Coronary artery (tissue), 2 donors: Measurements from ENCODE around the gene ANKZF1.

ENCODE experiments used
- DNase-seq: peaks from one replicate; pipeline ENCODE4 v3.0.0-alpha.2; 2017; ENCODE audit warnings: low spot score
- H3K27ac ChIP-seq, 2 donors: fragments of 200-600 bp; sonication (generic); one replicate each; pipeline ENCODE4 v1.5.1; 2016 to 2019
- H3K4me3 ChIP-seq: fragments of 200-600 bp; sonication (generic); 2 replicates; pipeline ENCODE4 v1.5.1; 2016; ENCODE audit warnings: mild to moderate bottlenecking, moderate library complexity
- CTCF ChIP-seq: fragments of 200-600 bp; sonication (generic); IDR thresholded peaks from one replicate; pipeline ENCODE4 v1.5.1; 2019; ENCODE audit warnings: antibody characterized with exemption

ANKZF1 gene

GRCh38 chr2:219279916-219280516, 50.4 kb downstream of the ANKZF1 start:
- Histone ChIP-seq H3K4me3 (peak overlapping the region; percentile 93), H3K27ac (peak overlapping the region; percentile 99)
- DNase-seq, result no peak
- TF ChIP-seq CTCF, result no peak

GRCh38 chr2:219280651-219281050, 51.0 kb downstream of the ANKZF1 start:
- TF ChIP-seq CTCF, result no peak
- Histone ChIP-seq H3K27ac (peak overlapping the region; percentile 99), H3K4me3 (peak overlapping the region; percentile 93)
- no peak for DNase-seq

- no peak for TF ChIP-seq CTCF
- DNase-seq, result no peak
- Histone ChIP-seq H3K4me3 (no peak overlapping the region), H3K27ac (peak overlapping the region in 1 of 2 donors; percentile 99)
Measured at GRCh38 chr2:219281588-219281987, 52.0 kb downstream of the ANKZF1 start.

- TF ChIP-seq CTCF, result no peak
- no peak overlapping the region for H3K27ac ChIP-seq
Measured at GRCh38 chr2:219282375-219282774, 52.8 kb downstream of the ANKZF1 start.

GRCh38 chr2:219282943-219283581, 53.5 kb downstream of the ANKZF1 start:
- Histone ChIP-seq H3K27ac (peak overlapping the region in 1 of 2 donors; percentile 12), H3K4me3 (no peak overlapping the region)
- no peak for TF ChIP-seq CTCF
- DNase-seq, result no peak

More at GRCh38 chr2:219282375-219282774, 52.8 kb downstream of the ANKZF1 start:
- no peak for DNase-seq
- H3K4me3 ChIP-seq, result no peak overlapping the region

- no peak overlapping the region for H3K27ac ChIP-seq
- no peak overlapping the region for H3K4me3 ChIP-seq
- DNase-seq, result no peak
- no peak for TF ChIP-seq CTCF
Measured at GRCh38 chr2:219284501-219285372, 55.1 kb downstream of the ANKZF1 start.
